RPMI7951 (cell line): ENCODE measurements around the gene LRPAP1. TPM values are rescaled to one million over a fixed set of nuclear protein-coding genes. Genes with fewer than 3 reads are reported as not detected.
"Not testable (repeated sequence)": the region's sequence is repeated elsewhere in the genome, so short reads cannot be mapped to it uniquely, and the experiment has no call there.

ENCODE experiments used
- DNase-seq: peaks from one replicate; pipeline ENCODE4 v3.0.0-alpha.2; 2012; ENCODE audit warnings: low read depth
- total RNA-seq: library from RNA; depleted of rRNA; stranded (reverse); fragments of >200 nt; shearing (Covaris generic); gene quantifications from 2 replicates; pipeline ENCODE4 v1.2.3, GENCODE V29; 2014; rRNA removed

Gene LRPAP1
- total RNA-seq, 1 experiment from 2014 or later, result 50.0 TPM

DNA sequence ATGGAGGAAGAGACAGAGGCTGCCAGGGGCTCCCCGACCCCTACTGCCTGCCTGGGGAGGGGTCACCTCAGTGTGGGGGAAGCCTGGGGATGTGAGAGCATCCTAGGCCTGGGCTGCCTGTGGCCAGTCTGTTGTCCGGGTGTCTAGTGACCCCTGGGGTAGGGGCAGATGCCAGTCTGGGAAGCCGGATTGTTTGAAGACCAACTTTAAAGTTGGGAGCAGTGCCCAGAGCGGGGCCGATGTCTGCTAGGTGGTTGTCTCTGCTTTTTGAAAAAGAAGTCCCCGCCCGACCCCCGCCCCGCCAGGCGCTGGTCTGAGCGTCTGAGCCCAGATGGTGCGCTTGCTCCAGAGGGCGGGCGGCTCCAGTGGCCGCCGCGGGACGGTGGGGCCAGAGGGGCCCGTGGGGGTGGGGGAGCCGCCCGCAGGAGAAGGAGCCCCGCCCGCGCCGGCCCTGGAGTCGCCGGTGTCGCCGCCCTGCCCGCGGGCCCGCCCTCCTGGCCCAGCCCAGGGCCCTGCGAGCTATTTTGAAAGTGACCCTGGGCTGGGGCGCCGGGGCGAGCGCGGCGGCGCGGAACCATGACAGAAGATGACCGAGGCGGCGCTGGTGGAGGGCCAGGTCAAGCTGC is 69.3 kb downstream of the LRPAP1 start, which contains the start of gene DOK7:
TSS of gene DOK7 (plus strand) at position 517 of the 626 bp plus-strand sequence. CDS start at position 587, 70 bp downstream.
- DNase-seq, result no peak

DNA sequence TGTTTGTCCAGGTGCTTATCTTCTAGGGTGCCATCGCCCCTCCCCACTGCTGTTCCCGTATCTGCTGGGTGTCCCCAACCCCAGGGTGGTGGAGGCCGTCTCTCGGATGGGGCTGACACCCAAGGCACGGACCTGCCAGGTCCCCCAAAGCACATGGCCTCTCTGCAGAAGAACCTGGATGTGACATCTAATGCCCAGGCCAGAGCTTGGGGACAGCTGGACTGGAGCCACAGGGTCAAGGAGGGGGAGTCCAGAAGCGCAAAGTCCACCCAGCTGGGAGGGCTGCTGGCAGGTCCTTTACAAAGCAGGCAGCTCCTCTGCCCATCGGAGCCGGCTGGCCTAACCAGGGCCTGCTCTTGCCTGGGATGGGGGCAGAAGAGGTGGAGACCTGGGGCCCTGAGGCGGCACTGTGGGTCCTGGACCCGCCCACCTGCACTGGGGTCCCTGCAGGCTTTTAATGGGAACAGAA is 69.9 kb downstream of the LRPAP1 start:
- no peak for DNase-seq

GRCh38 chr4:3461515-3462291 is 70.5 kb downstream of the LRPAP1 start:
- peak; percentile 13 for DNase-seq

DNA sequence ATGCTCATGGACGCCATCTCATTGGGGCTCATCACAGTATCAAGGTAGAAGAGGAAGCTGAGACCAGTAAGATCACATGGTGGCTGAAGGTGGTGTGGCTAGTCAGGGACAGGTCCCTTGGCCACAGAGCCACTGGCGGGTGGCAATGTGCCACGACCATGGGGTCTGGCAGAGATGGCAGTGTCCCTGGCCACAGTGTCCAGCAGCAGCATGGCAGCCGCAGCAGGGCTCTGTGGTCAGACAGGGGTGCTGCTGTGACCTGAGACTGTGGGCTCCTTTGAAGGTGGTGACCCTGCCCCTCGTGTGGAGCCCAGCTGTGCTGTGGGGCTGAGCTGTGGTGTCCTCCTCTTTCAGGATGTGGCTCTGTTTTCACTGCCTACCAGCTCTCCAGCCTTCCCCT is 71.3 kb downstream of the LRPAP1 start:
- DNase-seq, result no peak

GRCh38 chr4:3459156-3459555 is 73.1 kb downstream of the LRPAP1 start:
- DNase-seq, result not testable (repeated sequence)

DNA sequence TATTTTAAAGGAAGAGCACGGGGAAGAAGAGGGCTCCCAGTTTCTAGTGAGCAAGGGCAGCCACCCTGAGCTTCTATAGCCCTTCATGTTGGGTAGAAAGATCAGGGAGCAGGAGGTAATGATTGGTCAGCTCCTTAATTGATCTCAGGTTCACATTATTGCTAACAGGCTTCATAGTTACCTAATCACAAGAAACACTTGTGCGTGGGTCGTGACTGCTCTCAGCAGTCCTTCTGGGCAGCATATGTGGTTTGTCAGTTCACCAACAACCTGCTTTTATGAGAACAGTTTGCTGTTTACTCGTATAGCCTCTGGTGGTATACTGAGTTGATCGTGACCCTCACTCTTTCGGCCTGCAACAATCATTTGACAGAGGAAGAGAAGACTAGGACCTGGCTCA is 73.9 kb downstream of the LRPAP1 start:
- no peak for DNase-seq

GRCh38 chr4:3455596-3455995 is 76.6 kb downstream of the LRPAP1 start:
- DNase-seq, result not testable (repeated sequence)

Other genes starting within 250 kb of the LRPAP1 start
- 7.6 and 9.2 TPM in 2 replicates for gene RGS12, start 239.4 kb downstream of the LRPAP1 start, total RNA-seq
- not detected in 2 replicates for gene HGFAC, start 90.5 kb downstream of the LRPAP1 start, total RNA-seq
- gene DOK7, start 69.1 kb downstream of the LRPAP1 start, total RNA-seq, result not detected in 2 replicates
- 0.24 and 0.49 TPM in 2 replicates for gene ADRA2C, start 234.0 kb upstream of the LRPAP1 start, total RNA-seq